ENCODE data around the gene EIF4E2.

DNA sequence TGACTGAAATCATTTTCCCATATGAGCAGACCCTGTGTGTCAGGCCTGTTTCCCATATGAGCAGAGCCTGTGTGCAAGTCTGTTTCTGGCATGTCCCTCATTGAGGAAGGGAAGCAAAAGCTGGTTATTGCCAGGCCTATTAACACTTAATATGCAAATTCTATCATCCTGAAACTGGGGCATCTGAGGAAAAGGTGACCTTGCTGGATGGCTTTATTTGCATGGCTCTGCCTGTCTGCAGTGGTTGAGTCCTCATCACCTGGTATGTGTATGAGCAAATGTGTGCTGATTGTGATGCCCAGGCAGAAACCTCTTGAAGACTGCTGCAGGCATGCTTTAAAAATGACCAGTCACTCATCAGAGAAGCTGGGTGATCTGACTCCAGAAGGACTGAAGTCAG lies 31.2 kb downstream of the EIF4E2 start:
- TF ChIP-seq KAT7 (CRISPR knock-in tag; IDR thresholded peaks at IDR 0.05; ENCODE audit: borderline replicate concordance) (no peak), SP1 (IDR thresholded peaks at IDR 0.05) (no peak), SP1 (CRISPR knock-in tag; IDR thresholded peaks at IDR 0.05) (no peak), ZFP1 (CRISPR knock-in tag; IDR thresholded peaks at IDR 0.05) (no peak), ZZZ3 (CRISPR knock-in tag; IDR thresholded peaks at IDR 0.05; ENCODE audit: borderline replicate concordance) (no peak), ZNF768 (CRISPR knock-in tag; IDR thresholded peaks at IDR 0.05) (no peak), EZH2 (conservative IDR thresholded peaks at IDR 0.05; ENCODE audit: low read depth, low read length) (no peak), NFRKB (IDR thresholded peaks at IDR 0.05) (no peak), ATF7 (IDR thresholded peaks at IDR 0.05) (no peak), ATF7 (CRISPR knock-in tag; IDR thresholded peaks at IDR 0.05) (no peak), NCOA2 (CRISPR knock-in tag; IDR thresholded peaks at IDR 0.05) (no peak), HDAC2 (CRISPR knock-in tag; IDR thresholded peaks at IDR 0.05) (no peak), IKZF1 (IDR thresholded peaks at IDR 0.05) (no peak)
- TF ChIP-seq, protein P1, sequence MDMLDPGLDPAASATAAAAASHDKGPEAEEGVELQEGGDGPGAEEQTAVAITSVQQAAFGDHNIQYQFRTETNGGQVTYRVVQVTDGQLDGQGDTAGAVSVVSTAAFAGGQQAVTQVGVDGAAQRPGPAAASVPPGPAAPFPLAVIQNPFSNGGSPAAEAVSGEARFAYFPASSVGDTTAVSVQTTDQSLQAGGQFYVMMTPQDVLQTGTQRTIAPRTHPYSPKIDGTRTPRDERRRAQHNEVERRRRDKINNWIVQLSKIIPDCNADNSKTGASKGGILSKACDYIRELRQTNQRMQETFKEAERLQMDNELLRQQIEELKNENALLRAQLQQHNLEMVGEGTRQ (IDR thresholded peaks at IDR 0.05; ENCODE audit: low read depth, low read length) = no peak
- TF ChIP-seq, protein P1 (CRISPR knock-in tag; IDR thresholded peaks at IDR 0.05; ENCODE audit: borderline replicate concordance) = no peak
- TF ChIP-seq, protein P2, sequence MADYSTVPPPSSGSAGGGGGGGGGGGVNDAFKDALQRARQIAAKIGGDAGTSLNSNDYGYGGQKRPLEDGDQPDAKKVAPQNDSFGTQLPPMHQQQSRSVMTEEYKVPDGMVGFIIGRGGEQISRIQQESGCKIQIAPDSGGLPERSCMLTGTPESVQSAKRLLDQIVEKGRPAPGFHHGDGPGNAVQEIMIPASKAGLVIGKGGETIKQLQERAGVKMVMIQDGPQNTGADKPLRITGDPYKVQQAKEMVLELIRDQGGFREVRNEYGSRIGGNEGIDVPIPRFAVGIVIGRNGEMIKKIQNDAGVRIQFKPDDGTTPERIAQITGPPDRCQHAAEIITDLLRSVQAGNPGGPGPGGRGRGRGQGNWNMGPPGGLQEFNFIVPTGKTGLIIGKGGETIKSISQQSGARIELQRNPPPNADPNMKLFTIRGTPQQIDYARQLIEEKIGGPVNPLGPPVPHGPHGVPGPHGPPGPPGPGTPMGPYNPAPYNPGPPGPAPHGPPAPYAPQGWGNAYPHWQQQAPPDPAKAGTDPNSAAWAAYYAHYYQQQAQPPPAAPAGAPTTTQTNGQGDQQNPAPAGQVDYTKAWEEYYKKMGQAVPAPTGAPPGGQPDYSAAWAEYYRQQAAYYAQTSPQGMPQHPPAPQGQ (CRISPR knock-in tag; IDR thresholded peaks at IDR 0.05; ENCODE audit: borderline replicate concordance) = no peak

All from HepG2 (cell line).